Measurements from ENCODE around the gene FBXW10.
"Not testable (repeated sequence)": the region's sequence is repeated elsewhere in the genome, so short reads cannot be mapped to it uniquely, and the experiment has no call there.

Gene FBXW10, protein sequence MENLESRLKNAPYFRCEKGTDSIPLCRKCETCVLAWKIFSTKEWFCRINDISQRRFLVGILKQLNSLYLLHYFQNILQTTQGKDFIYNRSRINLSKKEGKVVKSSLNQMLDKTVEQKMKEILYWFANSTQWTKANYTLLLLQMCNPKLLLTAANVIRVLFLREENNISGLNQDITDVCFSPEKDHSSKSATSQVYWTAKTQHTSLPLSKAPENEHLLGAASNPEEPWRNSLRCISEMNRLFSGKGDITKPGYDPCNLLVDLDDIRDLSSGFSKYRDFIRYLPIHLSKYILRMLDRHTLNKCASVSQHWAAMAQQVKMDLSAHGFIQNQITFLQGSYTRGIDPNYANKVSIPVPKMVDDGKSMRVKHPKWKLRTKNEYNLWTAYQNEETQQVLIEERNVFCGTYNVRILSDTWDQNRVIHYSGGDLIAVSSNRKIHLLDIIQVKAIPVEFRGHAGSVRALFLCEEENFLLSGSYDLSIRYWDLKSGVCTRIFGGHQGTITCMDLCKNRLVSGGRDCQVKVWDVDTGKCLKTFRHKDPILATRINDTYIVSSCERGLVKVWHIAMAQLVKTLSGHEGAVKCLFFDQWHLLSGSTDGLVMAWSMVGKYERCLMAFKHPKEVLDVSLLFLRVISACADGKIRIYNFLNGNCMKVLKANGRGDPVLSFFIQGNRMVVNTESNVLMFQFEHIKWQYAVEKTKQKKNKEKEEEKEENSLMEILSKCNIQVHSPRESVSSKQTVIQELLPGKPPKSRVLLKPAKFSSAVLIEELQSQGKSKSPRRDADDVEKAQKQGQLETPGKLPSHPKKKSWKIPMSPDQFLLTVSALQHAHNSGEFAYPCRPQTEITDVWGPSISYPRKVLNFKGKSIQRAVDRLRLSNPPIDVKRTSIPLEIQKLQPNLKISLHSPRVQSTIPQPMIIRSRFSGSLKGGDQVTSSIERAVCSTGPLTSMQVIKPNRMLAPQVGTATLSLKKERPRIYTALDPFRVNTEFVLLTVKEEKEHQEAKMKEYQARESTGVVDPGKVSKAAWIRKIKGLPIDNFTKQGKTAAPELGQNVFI

DNA sequence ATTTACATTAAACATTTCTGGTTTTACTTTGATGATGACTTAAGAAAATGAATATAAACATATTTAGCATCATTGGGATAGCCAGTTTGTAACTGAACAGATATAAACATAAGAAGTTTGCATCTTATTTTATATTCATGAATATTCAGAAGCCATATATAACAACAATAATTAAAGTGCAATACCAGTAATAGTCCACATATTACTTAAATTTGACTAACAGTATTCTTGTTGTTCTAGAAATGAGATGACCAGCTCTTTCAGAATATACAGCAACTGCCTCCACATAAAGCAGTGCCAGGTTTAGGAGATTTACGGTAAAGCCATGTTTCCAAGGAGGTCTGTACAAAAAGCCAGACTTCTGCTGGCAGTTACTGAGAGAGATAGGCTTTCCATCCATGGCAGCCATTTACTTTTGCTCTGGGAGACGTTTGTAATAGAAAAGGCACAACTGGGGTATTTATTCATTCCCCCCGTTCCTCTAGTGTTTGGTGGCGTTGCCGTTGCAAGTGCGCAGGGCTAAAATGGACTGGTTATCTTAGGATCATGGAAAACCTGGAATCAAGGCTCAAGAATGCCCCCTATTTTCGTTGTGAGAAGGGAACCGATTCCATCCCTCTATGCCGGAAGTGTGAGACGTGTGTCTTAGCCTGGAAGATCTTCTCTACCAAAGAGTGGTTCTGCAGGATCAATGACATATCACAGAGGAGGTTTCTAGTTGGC lies at the start of gene FBXW10:
Gene FBXW10, plus strand, starts transcription at position 356 of the 723 bp plus-strand sequence. Its CDS starts 191 bp downstream, at position 547.
- not testable (repeated sequence) for H3K4me1 ChIP-seq (ENCODE audit: control insufficient read depth in 1 of 2, insufficient read depth in 1 of 2, low read depth in 1 of 2, low read length in 1 of 2); H3K4me3 ChIP-seq (ENCODE audit: low read depth in 1 of 2, low read length in 1 of 2); H3K36me3 ChIP-seq; H3K27me3 ChIP-seq; H3K9me3 ChIP-seq; H3K27ac ChIP-seq

DNA sequence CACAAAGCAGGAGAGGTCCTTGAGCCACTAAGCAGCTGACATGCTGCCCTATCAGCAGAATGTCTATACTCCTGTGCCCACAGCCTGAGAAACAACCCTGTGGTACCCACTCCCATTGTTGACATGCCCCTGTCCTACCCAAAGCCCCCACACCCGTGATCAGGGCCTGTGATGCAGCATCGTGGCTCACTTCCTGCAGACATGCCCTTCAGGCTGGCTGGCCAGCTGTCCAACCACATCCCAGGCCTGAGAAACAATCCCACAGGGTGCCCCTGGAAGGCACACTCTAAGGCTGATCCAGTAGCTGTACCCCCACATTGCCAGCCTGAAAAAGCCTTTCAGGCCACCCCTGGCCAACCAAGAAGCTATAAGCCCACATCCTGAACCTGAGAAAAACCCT lies 48.7 kb upstream of the FBXW10 start:
- not testable (repeated sequence) for H3K9me3 ChIP-seq; H3K4me1 ChIP-seq (ENCODE audit: control insufficient read depth in 1 of 2, insufficient read depth in 1 of 2, low read depth in 1 of 2, low read length in 1 of 2); H3K27ac ChIP-seq; H3K4me3 ChIP-seq (ENCODE audit: low read depth in 1 of 2, low read length in 1 of 2); H3K36me3 ChIP-seq; H3K27me3 ChIP-seq

DNA sequence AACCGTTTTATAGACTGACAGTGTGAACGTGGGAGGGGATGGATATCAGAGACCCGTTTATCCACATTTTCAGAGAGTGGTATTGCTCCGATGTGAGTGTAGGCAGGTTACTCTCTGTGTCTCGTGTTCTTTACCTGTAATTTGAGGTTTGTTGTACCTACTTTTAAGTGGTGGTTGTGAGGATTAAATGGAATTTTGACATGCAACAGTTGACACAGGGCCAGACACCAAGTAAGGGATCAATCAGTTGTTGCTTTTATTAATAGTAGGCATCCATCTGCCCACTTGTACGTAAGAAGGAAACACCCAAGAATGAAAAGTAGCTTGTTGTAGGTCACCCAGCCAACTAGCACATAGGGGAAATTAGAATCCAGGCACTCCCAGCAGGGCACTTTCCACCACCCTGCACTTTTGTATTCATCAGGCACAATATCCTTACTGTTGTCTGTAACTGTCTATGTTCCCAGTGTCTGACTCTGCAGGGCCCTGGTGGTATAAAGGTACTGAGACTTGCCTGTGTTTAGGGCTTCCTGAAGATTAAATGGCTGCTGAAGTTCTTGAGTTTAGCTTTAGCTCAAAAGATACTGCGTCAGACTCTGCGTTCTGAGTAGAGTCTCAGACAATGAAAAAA lies 45.3 kb upstream of the FBXW10 start:
- peak overlapping the region; percentile 57 to 65 for H3K4me3 ChIP-seq (ENCODE audit: low read depth in 1 of 2, low read length in 1 of 2)
- not testable (repeated sequence) for H3K36me3 ChIP-seq; H3K9me3 ChIP-seq; H3K27me3 ChIP-seq; H3K4me1 ChIP-seq (ENCODE audit: control insufficient read depth in 1 of 2, insufficient read depth in 1 of 2, low read depth in 1 of 2, low read length in 1 of 2); H3K27ac ChIP-seq

DNA sequence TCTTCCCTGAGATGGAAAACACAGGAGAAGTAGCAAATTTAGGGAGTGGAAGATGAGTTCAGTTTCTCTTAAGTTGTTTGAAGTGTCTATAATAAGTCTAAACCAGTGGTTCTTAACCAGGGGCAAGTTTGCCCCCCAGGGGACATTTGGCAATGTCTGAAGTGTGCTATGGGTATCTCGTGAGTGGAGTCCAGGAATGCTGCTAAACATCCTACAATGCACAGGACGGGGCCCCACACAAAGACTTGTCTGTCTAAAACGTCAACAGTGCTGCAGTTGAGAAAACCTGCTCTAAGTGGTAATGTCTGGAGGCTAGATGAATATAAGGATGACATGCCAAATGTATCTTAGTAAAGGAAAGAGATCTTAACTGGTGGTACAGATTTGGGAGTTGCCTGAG lies 37.9 kb upstream of the FBXW10 start:
- not testable (repeated sequence) for H3K9me3 ChIP-seq; H3K36me3 ChIP-seq; H3K27me3 ChIP-seq; H3K4me3 ChIP-seq (ENCODE audit: low read depth in 1 of 2, low read length in 1 of 2); H3K4me1 ChIP-seq (ENCODE audit: control insufficient read depth in 1 of 2, insufficient read depth in 1 of 2, low read depth in 1 of 2, low read length in 1 of 2); H3K27ac ChIP-seq

DNA sequence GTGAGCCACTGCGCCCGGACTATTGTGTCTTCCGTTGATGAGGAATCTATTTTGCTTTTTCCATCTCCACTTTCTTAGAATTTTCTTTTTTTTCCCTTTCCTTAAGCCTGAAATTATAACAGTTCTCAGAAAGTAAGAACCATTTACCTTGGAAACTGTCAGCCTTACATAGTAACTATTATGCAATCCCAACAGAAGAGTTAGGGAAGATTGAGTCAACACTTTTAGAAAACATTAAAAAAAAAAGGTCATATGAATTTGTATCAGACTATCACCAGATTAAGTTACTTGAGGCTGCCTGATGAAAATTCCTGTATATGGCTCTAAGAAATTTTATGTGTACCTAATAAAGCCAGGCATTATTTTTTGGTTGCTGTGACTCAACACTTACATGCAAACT lies 35.6 kb upstream of the FBXW10 start:
- H3K27ac ChIP-seq; H3K27me3 ChIP-seq; H3K4me1 ChIP-seq (ENCODE audit: control insufficient read depth in 1 of 2, insufficient read depth in 1 of 2, low read depth in 1 of 2, low read length in 1 of 2); H3K4me3 ChIP-seq (ENCODE audit: low read depth in 1 of 2, low read length in 1 of 2); H3K9me3 ChIP-seq; H3K36me3 ChIP-seq: not testable (repeated sequence)

DNA sequence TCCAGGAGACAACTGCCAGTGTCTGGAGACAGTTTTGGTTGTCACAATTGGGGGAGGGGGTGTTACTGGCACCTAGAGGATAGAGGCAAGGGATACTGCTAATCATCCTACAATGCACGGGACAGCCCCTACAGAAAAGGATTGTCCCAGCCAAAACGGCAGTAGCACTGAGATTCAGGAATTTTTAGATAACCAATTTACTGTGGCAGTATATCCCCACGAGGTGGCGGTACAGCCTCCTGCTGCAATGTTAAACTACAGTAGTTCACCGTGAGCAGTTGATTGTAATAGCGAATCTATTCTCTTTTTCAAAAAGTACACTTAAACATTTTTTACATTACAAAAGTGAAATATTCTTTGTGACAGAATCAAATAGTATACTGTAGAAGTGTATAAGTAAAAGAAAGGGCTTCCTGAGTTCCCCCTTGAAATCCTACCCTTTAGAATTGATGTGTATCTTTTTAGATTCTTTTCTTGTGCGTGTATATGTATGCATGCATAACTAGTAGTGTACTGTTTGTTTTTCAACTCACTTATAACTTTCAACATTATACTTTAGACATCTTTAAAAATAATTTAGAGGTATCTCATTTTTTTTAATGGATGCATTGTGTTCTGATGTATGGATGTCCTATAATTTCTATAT lies 31.4 kb upstream of the FBXW10 start:
- H3K36me3 ChIP-seq; H3K27ac ChIP-seq; H3K27me3 ChIP-seq; H3K4me3 ChIP-seq (ENCODE audit: low read depth in 1 of 2, low read length in 1 of 2); H3K9me3 ChIP-seq; H3K4me1 ChIP-seq (ENCODE audit: control insufficient read depth in 1 of 2, insufficient read depth in 1 of 2, low read depth in 1 of 2, low read length in 1 of 2): not testable (repeated sequence)

DNA sequence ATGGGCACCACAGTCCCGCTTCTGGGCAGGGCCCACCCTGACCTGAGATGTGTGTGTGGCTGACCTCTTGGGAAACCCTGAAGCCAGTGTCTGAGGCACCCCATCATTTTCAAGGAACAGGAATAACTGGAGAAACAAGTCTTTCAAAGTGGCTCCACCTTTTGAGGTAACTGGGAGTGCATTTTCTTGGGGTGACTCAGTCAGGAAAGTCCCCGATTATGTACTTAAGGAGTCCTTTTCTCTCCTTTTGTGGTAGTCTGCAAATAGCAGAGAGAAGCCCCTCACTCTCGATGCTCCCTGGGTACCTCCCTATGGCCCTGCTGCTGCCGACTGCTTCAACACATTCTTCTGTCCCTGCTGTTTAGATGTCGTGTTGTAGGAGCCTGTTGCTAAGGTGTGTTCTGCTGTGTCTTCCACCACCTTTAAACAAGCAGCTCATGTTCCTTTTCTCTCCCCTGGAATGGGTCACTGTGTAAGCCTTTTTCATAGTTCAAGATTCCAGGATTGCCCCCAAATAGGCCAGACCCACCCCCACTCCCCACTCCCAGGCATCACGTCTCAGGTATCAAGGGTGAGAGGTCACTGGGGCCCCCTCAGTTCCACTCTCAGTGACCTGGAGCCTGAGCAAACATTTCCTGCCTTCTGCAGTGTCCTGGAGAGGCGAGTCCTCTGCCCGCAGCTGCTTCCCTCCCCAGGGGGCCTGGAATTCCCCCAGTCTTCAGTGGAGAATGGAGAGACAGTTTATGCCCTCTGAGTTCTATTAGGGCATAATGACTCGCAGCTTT lies 25.0 kb upstream of the FBXW10 start:
- not testable (repeated sequence) for H3K27ac ChIP-seq; H3K27me3 ChIP-seq; H3K4me3 ChIP-seq (ENCODE audit: low read depth in 1 of 2, low read length in 1 of 2)

DNA sequence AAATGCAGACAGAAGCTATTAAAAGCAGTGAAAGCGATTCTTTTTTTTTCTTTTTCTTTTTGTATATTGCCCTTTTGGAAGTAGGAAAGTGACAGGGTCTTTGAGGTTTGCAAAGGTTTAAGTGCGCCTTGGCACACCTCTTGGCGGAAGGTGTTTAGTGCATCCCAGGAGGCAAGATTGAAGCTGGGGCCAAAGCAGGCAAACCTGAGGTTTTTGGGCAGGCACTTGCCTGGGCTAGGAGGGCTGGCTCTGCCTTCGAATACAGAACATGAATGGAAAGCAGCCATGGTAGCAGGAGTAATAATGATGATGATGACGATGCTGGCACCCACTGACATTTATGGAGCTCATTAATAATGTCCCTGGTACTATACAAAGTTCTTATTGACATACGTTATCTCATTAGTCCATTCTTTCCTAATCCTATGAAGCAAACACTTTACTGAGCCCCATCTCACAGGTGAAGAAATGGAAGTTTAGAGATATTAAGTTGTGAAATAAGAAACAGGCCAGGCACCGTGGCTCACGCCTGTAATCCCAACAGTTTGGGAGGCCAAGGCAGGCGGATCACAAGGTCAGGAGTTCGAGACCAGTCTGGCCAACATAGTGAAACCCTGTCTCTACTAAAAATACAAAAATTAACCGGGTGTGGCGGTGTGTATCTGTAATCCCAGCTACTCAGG lies 24.3 kb upstream of the FBXW10 start:
- H3K4me1 ChIP-seq (ENCODE audit: control insufficient read depth in 1 of 2, insufficient read depth in 1 of 2, low read depth in 1 of 2, low read length in 1 of 2); H3K27me3 ChIP-seq; H3K9me3 ChIP-seq; H3K27ac ChIP-seq; H3K36me3 ChIP-seq; H3K4me3 ChIP-seq (ENCODE audit: low read depth in 1 of 2, low read length in 1 of 2): not testable (repeated sequence)

More for the DNA sequence above, 25.0 kb upstream of the FBXW10 start:
- not testable (repeated sequence) for H3K9me3 ChIP-seq; H3K4me1 ChIP-seq (ENCODE audit: control insufficient read depth in 1 of 2, insufficient read depth in 1 of 2, low read depth in 1 of 2, low read length in 1 of 2); H3K36me3 ChIP-seq

DNA sequence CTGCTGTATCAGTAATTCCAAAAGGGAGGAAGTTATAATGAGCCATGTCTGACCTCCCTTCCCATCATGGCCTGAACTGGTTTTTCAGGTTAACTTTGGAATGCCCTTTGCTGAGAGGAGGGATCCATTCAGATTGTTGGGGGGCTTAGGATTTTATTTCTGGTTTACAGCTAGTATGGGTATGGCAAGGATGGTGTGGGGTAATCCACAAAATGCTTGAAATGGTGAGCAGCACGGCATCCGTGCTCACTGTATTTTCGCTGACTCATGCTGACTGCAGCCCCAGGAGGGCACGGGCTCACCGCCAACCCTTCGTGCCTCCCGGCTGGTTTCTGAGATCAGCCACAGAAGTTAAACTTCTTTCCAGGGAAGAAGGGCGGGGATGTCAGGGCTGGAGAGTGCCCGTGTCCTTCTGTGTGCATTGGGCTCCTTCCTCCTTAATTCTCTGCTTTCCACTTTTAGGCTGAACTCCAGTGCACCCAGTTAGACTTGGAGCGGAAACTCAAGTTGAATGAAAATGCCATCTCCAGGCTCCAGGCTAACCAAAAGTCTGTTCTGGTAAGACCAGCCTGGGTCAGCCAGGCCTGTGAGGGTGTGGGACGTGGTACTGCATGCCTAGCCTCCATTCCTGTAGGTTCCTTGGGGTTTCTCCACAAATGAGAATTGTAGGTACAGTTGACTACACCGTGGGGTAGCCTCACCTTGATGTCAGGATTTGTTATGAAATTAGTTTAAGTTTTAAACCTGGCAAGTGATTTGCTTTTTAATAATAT lies 21.9 kb upstream of the FBXW10 start:
- H3K36me3 ChIP-seq; H3K4me3 ChIP-seq (ENCODE audit: low read depth in 1 of 2, low read length in 1 of 2); H3K4me1 ChIP-seq (ENCODE audit: control insufficient read depth in 1 of 2, insufficient read depth in 1 of 2, low read depth in 1 of 2, low read length in 1 of 2); H3K27ac ChIP-seq; H3K9me3 ChIP-seq; H3K27me3 ChIP-seq: not testable (repeated sequence)

DNA sequence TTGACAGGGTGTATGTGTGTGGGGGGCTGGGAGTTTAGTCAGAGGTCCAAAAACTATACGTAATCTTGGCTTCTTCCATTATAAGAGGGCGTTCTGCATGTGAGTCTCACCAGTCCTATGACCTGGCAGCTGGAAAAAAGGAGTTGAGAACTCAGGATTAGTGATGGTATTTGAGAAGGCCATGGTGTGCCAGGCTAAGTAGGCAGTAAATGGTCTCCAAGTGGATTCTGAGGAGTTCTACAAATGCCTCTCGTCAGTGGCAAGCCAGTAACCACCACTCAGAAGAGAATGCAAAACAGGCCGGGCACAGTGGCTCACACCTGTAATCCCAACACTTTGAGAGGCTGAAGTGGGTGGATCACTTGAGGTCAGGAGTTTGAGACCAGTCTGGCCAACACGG lies 21.2 kb upstream of the FBXW10 start:
- not testable (repeated sequence) for H3K4me3 ChIP-seq (ENCODE audit: low read depth in 1 of 2, low read length in 1 of 2); H3K4me1 ChIP-seq (ENCODE audit: control insufficient read depth in 1 of 2, insufficient read depth in 1 of 2, low read depth in 1 of 2, low read length in 1 of 2); H3K27ac ChIP-seq; H3K36me3 ChIP-seq; H3K9me3 ChIP-seq; H3K27me3 ChIP-seq

DNA sequence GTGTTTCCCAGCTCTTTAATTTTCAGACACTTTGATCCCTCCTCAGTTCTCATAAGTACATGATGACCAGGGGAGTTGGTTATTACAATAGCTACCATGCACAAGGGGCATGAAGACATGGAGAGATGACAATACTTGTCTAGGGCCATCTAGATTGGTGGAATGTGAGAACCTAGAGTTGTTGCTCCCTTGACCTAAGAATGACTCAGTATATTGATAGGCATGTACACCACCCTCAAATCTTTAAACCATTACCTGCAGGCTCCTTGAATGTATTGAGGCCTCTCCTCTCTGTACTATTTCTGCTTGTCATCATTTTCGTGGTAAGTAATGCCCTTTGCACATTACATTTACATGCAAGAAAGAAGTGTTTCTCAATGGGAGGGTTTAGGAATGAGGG lies 20.3 kb upstream of the FBXW10 start:
- not testable (repeated sequence) for H3K27ac ChIP-seq; H3K9me3 ChIP-seq; H3K4me1 ChIP-seq (ENCODE audit: control insufficient read depth in 1 of 2, insufficient read depth in 1 of 2, low read depth in 1 of 2, low read length in 1 of 2); H3K4me3 ChIP-seq (ENCODE audit: low read depth in 1 of 2, low read length in 1 of 2); H3K36me3 ChIP-seq; H3K27me3 ChIP-seq
